ENCODE measurements around the gene SLC39A6. TPM values are rescaled to one million over a fixed set of nuclear protein-coding genes. Genes with fewer than 3 reads are reported as not detected.
"Not testable (repeated sequence)": the region's sequence is repeated elsewhere in the genome, so short reads cannot be mapped to it uniquely, and the experiment has no call there.

Gene SLC39A6
- total RNA-seq, 1 experiment from 2014 or later = 70.5 TPM

- H4K20me1 ChIP-seq (ENCODE audit: insufficient read depth); H2AFZ ChIP-seq (ENCODE audit: low read depth, low read length, poor library complexity, severe bottlenecking); H3K9me2 ChIP-seq (ENCODE audit: insufficient read depth); H3K36me3 ChIP-seq (ENCODE audit: control insufficient read depth in 1 of 2, insufficient read depth in 2 of 2, low read length in 2 of 2); H3K27ac ChIP-seq (ENCODE audit: low read depth, low read length); BruUV-seq (replicated peaks); H3K9me3 ChIP-seq (ENCODE audit: control insufficient read depth in 1 of 2, insufficient read depth in 1 of 2, low read depth in 1 of 2, low read length in 2 of 2); H3K79me2 ChIP-seq (ENCODE audit: insufficient read depth, low read length); ATAC-seq; DNase-seq (ENCODE audit: low read depth, low spot score); intact Hi-C loops (cut with micrococcal nuclease); RAD21 ChIA-PET (ENCODE audit: low non-redundant PET in 1 of 2, low total read pairs in 2 of 2, uncharacterized antibody in 2 of 2, unreplicated experiment in 2 of 2); H3K4me3 ChIP-seq (replicated peaks in 1 of 2; ENCODE audit: low read depth in 1 of 2, low read length in 2 of 2); H3K9ac ChIP-seq (ENCODE audit: low read length); H3K4me1 ChIP-seq (ENCODE audit: control insufficient read depth in 1 of 2, insufficient read depth in 2 of 2, low read length in 2 of 2); POLR2A ChIA-PET; H3K4me2 ChIP-seq (ENCODE audit: low read length); CTCF ChIA-PET; H3K27me3 ChIP-seq (ENCODE audit: insufficient read depth, low read length): not testable (repeated sequence)
These were observed 51.4 kb downstream of the SLC39A6 start for GRCh38 chr18:36077764-36078163.

GRCh38 chr18:36075862-36076587 is 53.1 kb downstream of the SLC39A6 start:
- Histone ChIP-seq H3K9me3 (ENCODE audit: control insufficient read depth in 1 of 2, insufficient read depth in 1 of 2, low read depth in 1 of 2, low read length in 2 of 2) (no peaks in the 10 kb centered on the region), H3K79me2 (ENCODE audit: insufficient read depth, low read length) (no peaks in the 10 kb centered on the region), H3K9me2 (ENCODE audit: insufficient read depth) (no peaks in the 10 kb centered on the region), H3K4me2 (ENCODE audit: low read length) (no peak overlapping the region), H3K4me3 (replicated peaks in 1 of 2; ENCODE audit: low read depth in 1 of 2, low read length in 2 of 2) (no peak overlapping the region), H2AFZ (ENCODE audit: low read depth, low read length, poor library complexity, severe bottlenecking) (no peak overlapping the region), H3K27me3 (ENCODE audit: insufficient read depth, low read length) (no peaks in the 10 kb centered on the region), H3K4me1 (ENCODE audit: control insufficient read depth in 1 of 2, insufficient read depth in 2 of 2, low read length in 2 of 2) (no peaks in the 10 kb centered on the region), H4K20me1 (ENCODE audit: insufficient read depth) (no peaks in the 10 kb centered on the region), H3K27ac (ENCODE audit: low read depth, low read length) (no peak overlapping the region), H3K9ac (ENCODE audit: low read length) (no peak overlapping the region), H3K36me3 (ENCODE audit: control insufficient read depth in 1 of 2, insufficient read depth in 2 of 2, low read length in 2 of 2) (no peaks in the 10 kb centered on the region)
- POLR2A ChIA-PET = no interaction called here
- BruUV-seq (replicated peaks) = no TSS peak
- DNase-seq (ENCODE audit: low read depth, low spot score) = no peak
- RAD21 ChIA-PET (ENCODE audit: low non-redundant PET in 1 of 2, low total read pairs in 2 of 2, uncharacterized antibody in 2 of 2, unreplicated experiment in 2 of 2) = no interaction called here
- intact Hi-C loops (cut with micrococcal nuclease) = no loop called here
- TF ChIP-seq JUND (IDR thresholded peaks at IDR 0.05) (peak; percentile 29; the same call in 1 of the 2 replicates), FOSL1 (IDR thresholded peaks at IDR 0.05; ENCODE audit: low read depth) (peak; percentile 27), RAD21 (IDR thresholded peaks at IDR 0.05; ENCODE audit: low read depth) (no peak), CEBPB (IDR thresholded peaks at IDR 0.05; ENCODE audit: low read depth) (peak; percentile 92)
- ATAC-seq = no peak; the same call in 1 of the 2 replicates
- CTCF ChIA-PET = interaction anchor here (1.3 kb wide), 1 partner anchor 20 kb away, joined by 4 read pairs; no protein-coding TSS in a partner anchor

All from HCT116 (cell line).